CD4-positive, alpha-beta T cell treated with Interleukin-21 for 1 hour (primary cell): Measurements from ENCODE around the gene DENND4A.
"Not testable (repeated sequence)": the region's sequence is repeated elsewhere in the genome, so short reads cannot be mapped to it uniquely, and the experiment has no call there.

Experiments
- DNase-seq: peaks from one replicate; pipeline ENCODE4 v3.0.0-alpha.2; 2020

DENND4A gene

GRCh38 chr15:65752151-65752700 is 39.9 kb downstream of the DENND4A start:
- no peak for DNase-seq

GRCh38 chr15:65751431-65751830 is 40.7 kb downstream of the DENND4A start:
- no peak for DNase-seq

- DNase-seq = no peak
Measured at GRCh38 chr15:65747265-65747664, 44.8 kb downstream of the DENND4A start.

GRCh38 chr15:65743637-65744252 is 48.3 kb downstream of the DENND4A start:
- no peak for DNase-seq

DNA sequence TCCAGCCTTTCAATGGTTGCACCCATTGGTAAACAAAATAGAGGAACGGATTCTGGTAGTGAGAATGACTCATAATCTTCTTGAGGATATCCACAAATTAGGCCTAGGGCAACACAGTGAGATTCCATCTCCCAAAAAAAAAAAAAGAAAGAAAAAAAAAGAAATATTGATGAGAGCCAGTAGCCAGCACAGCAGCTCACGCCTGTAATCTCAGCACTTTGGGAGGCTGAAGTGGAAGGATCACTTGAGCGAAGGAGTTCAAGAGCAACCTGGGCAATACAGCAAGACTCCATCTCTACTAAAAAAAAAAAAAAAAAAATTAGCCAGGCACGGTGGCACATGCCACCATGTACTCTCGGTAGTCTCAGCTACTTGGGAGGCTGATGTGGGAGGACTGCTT is 51.9 kb downstream of the DENND4A start:
- no peak for DNase-seq

DNA sequence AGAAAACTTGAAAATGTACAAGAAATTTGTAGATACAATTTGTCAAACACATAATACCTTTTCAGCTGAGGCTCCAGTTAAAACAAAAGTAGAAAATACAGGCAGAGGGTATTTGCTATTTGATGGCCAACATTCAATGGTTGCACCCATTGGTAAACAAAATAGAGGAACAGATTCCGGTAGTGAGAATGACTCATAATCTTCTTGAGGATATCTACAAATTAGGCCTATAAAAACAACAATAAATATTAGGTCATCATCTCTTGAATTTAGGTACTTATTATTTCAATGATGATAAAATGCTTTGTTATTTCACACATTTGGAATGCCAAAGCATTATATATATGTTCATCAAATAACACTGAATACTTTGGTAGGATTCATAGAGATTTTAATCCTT is 53.4 kb downstream of the DENND4A start:
- DNase-seq = no peak

DNA sequence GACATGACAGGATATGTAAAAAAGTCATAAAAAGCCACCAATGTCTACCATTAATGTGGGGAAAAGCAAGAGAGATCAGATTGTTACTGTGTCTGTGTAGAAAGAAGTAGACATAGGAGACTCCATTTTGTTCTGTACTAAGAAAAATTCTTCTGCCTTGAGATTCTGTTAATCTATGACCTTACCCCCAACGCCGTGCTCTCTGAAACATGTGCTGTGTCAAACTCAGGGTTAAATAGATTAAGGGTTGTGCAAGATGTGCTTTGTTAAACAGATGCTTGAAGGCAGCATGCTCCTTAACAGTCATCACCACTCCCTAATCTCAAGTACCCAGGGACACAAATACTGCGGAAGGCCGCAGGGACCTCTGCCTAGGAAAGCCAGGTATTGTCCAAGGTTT is 58.5 kb downstream of the DENND4A start:
- DNase-seq = not testable (repeated sequence)

- no peak for DNase-seq
Measured at GRCh38 chr15:65732698-65733097, 59.4 kb downstream of the DENND4A start.

GRCh38 chr15:65731926-65732325 is 60.2 kb downstream of the DENND4A start:
- no peak for DNase-seq

DNA sequence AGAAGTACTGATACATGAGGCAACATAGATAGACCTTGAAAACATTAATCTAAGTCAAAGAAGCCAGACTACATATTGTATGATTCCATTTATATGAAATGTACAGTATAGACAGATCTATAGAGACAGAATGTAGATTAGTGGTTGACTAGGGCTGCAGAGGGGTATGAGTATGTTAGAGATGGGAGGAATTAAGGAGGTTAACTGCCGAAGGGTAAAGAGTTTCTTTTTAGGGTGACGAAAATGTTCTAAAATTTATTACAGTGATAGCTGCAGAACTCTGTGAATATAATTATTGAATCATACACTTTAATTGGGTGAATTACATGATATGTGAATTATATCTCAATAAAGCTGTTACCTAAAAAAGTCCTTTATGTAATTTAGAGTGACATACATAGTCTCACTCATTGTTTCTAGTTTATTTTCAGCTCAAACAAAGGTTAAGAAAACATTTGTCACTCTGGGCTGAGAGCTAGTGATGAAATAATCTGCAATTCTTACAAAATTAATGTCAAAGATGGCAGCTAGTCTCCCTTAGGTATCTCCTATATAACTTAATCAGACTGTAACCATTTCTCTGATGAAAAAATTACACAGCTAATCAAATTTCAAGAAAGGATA is 61.4 kb downstream of the DENND4A start:
- no peak for DNase-seq

DNA sequence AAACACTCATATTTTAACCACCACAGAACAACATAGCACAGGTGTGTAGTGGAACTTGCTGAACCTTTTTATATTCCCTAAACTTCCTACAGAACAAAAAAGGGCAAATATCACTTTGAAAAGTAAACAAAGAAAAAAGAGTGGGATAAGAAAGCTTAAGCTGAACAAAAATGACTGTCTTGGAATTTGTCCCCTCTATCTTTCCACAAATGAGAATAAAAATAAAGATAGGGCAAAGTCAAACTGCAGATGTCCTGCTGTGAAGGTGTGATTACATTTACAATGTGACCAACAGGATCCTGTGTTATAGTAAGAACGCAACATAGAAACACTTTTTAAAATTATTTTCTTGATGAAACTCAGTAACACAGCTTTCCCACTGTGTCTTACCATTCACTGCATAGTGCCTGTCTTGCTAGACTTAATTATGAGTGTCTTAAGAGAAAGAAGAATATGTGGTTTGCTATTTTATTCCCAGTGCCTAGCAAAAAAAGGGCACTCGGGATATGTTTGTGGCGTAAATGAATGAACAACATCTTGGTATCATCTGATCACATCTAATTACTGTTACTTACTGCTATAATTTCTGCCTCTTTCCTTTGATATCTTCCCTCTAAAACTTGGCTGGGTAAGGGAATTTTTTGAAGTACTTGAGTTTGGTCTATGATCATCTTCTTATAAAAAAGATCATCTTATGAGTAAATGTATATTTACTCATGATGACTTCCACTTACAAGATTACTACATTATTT is 67.5 kb downstream of the DENND4A start:
- DNase-seq = no peak

DNA sequence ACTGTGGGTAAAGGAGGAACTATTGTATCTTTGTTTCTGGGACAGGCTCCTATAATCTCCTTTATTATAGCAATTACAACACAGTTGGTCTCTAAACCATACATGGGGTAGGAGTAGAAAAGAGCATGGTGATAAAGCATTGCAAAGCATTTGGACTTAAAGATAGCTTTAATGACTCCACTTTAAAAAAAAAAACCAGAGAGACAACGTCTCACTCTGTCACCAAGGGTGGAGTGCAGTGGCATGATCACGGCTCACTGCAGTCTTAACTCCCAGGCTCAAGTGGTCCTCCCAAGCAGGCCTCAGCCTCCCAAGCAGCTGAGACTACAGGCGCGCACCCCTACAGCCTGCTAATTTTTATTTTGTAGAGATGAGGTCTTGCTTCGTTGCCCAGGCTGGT is 68.2 kb downstream of the DENND4A start:
- DNase-seq = no peak

- DNase-seq = no peak
Measured at GRCh38 chr15:65722191-65722590, 69.9 kb downstream of the DENND4A start.

GRCh38 chr15:65712415-65712814 is 79.7 kb downstream of the DENND4A start:
- no peak for DNase-seq

DNA sequence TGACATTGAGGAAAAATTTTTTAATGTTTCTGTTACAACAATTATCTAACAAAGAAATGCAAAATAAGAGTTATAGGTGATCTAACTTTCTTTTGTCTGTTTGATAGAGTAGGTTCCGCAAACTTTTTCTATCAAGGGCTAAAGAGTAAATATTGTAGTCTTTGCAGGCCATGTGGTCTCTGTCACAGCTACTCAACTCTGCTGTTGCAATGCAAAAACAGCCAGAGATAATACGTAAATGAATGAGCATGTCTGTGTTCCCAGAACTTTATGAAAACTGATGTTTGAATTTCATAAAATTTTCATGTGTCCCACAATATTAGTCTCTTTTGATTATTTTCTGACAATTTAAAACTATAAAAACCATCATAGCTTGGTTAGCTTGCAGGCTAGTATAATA is 97.0 kb downstream of the DENND4A start:
- DNase-seq = no peak

DNA sequence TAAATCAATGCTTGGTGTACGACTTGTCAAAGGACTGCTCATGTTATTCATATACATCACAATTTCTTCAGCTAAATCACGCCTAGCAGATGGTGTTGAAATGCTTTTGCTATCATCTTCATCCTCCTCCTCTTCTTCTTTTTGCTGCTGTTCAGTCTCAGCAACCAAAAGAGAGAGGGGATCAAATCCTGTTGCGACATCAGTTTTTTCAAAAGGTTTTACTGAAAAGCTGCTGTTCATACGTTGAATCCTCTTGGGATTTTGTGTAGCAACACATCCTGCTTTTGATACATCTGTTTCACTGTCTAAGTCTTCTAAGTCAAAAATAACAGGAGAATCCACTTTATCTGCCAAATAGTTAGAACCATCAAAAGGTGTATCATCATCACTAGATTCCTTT is 101.3 kb downstream of the DENND4A start:
- DNase-seq = no peak

GRCh38 chr15:65690173-65690572 is 101.9 kb downstream of the DENND4A start:
- DNase-seq = no peak

- no peak for DNase-seq
Measured at GRCh38 chr15:65688462-65688861, 103.6 kb downstream of the DENND4A start.

DNA sequence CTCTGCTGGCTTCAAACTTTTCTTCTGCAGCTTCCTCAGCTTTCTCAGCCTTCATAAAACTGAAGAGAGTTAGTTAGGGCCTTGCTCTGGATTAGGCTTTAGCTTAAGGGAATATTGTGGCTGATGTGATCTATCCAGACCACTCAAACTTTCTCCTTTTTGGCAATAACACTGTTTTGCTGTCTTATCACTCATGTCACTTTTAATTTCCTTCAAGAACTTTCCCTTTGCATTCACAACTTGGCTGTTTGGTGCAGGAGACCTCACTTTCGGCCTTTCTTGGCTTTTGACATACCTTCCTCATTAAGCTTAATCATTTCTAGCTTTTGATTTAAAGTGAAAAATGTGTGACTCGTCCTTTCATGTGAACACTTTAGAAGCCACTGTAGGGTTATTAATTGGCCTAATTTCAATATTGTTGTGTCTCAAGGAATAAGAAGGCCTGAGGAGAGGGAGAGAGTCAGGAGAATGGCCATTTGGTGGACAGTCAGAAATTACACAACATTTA is 109.6 kb downstream of the DENND4A start:
- no peak for DNase-seq

- no peak for DNase-seq
Measured at GRCh38 chr15:65680544-65680943, 111.5 kb downstream of the DENND4A start.

DNA sequence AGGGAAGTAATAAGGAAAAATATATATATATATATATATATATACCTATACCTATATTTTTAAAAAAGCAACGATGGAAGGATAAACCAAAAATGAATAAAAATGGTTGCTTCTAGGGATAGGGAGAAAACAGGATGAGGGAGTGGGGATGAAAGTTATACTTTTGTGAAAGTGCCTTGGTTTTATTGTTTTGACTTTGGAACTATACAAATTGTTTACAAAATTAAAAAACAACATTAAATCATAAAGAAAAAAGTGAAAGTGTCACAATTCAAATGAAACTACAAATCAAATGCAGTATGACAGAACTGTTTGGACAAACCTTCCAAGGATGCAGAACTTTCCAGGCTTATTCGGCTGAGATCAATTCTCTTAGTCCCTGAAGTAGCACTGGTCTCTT is 116.0 kb downstream of the DENND4A start:
- DNase-seq = no peak

GRCh38 chr15:65675551-65675950 is 116.5 kb downstream of the DENND4A start:
- DNase-seq = no peak

GRCh38 chr15:65666257-65666656 is 125.8 kb downstream of the DENND4A start:
- DNase-seq = no peak

- DNase-seq = no peak
Measured at GRCh38 chr15:65663521-65663920, 128.6 kb downstream of the DENND4A start.
